GM19468 (cell line): ENCODE results near the gene OR2V1.
"Not testable (repeated sequence)": the region's sequence is repeated elsewhere in the genome, so short reads cannot be mapped to it uniquely, and the experiment has no call there.

ENCODE experiments used
- ATAC-seq: cut with Tn5 transposase; IDR thresholded peaks from one replicate; pipeline ENCODE4 v1.9.1; 2021; ENCODE audit warnings: mild to moderate bottlenecking, moderate library complexity, moderate number of reproducible peaks; ENCODE audit not compliant: unreplicated experiment; ENCODE audit errors: extremely low read depth

OR2V1 gene

GRCh38 chr5:181107699-181108098 is 23.3 kb downstream of the OR2V1 start:
- no peak for ATAC-seq

- no peak for ATAC-seq
Observed at GRCh38 chr5:181105391-181106025, 25.5 kb downstream of the OR2V1 start.

- not testable (repeated sequence) for ATAC-seq
Observed at GRCh38 chr5:181104606-181105390, 26.2 kb downstream of the OR2V1 start.

GRCh38 chr5:181104259-181104568 is 26.8 kb downstream of the OR2V1 start:
- not testable (repeated sequence) for ATAC-seq

DNA sequence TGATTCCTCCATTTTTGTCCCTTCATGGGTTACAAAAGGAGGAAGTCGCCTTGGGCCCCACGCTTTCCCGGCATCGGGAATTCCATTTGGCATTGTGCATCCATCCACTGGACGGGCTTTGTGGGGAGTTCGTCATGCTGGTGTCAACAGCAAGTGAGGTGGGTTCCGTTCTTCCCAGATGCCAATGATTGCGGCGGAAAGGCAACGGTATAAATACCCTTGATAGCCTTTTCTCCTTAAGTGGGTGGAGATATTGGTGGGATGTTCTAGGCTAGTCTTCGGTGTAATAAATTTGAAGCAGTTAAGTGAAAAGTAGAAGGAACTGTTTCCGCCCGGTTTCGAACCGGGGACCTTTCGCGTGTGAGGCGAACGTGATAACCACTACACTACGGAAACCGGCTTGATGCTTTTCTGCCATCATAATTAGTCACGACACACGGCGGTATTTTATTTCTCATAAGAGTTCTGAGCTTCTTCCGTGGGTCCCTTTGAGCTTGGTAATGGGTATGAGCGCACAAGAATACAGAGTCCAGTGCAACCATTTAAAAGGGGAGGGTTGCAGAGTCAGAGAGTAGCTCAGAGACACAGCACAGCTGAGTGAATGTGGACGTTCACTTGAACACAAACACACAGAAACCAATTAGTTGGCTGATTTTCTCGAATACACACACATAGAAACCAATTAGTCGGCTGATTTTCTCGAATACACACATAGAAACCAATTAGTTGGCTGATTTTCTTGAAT is 28.9 kb downstream of the OR2V1 start:
- not testable (repeated sequence) for ATAC-seq

- ATAC-seq: not testable (repeated sequence)
Observed at GRCh38 chr5:181101030-181101641, 29.8 kb downstream of the OR2V1 start.

DNA sequence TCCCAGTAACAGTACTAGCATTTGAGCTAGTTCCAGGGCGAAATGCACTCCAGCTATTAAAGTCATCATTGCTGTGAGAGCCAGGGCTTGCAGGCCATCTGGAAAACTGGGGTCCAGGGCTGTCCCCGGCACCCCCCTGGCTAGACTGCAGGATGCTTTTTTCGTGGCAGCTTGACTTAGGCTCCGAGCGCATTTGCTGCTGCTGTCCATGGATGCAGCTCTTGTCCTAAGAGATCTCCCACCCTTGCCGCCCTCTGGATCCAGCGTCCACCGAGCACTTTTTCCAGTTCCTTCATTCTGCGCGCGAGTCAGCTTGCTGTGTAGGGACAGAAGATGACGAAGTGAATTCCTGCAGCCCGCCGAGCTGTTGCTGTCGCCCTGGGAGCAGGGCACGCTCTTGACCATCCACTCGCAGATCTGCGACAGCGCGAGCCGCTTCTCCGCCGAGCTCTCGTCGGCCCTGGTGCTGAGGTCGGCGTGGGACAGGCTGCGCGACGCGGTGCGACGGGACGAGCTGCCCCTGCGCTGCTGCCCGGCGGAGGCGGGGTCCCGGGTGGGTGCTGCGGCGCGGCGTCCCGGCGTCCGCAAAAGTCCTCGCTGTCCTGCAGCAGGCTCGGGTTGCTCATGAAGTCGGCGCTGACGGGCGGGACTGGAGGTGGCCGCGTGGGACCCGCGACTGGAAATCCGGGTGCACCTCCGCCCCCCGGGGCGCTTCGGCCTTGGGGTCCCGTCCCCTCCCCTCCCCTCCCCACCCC is 30.7 kb downstream of the OR2V1 start:
- ATAC-seq: no peak

- no peak for ATAC-seq
Observed at GRCh38 chr5:181099602-181100086, 31.3 kb downstream of the OR2V1 start.

DNA sequence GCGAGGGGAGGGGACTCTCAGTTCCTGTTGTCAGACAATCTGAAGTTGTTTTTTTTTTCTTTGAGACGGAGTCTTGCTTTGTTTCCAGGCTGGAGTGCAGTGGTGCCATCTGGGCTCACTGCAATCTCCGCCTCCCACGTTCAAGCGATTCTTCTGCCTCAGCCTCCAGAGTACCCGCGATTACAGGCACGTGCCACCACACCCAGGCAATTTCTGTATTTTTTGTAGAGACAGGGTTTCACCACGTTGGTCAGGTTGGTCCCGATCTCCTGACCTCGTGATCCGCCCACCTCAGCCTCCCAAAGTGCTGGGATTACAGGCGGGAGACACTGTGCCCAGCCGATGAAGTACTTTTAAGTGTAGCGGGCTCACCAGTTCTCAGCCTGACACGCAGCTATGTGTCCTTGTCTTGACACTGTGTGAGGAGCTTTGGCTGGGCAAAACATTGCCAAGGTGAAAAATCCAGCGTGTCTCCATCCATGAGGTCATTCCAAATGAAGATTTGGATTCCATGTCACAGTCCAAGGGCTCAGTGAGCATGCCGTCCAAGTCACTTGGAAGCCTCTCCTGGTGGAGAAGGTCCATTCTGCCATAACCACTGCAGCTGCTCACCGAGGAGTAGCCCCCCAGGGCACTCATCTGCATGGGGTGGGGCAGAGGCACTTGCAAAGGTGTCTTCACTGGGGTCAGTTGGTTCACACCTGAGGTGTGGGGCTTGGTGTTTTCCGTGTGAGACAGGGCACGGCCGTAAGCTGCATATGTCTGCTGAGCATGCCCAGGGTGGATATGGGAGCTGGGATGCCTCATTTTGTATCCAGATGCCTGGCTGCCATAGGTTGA is 32.0 kb downstream of the OR2V1 start:
- ATAC-seq: no peak

- ATAC-seq: not testable (repeated sequence)
Observed at GRCh38 chr5:181097759-181098491, 33.0 kb downstream of the OR2V1 start.

GRCh38 chr5:181097383-181097753 is 33.6 kb downstream of the OR2V1 start:
- ATAC-seq: not testable (repeated sequence)

DNA sequence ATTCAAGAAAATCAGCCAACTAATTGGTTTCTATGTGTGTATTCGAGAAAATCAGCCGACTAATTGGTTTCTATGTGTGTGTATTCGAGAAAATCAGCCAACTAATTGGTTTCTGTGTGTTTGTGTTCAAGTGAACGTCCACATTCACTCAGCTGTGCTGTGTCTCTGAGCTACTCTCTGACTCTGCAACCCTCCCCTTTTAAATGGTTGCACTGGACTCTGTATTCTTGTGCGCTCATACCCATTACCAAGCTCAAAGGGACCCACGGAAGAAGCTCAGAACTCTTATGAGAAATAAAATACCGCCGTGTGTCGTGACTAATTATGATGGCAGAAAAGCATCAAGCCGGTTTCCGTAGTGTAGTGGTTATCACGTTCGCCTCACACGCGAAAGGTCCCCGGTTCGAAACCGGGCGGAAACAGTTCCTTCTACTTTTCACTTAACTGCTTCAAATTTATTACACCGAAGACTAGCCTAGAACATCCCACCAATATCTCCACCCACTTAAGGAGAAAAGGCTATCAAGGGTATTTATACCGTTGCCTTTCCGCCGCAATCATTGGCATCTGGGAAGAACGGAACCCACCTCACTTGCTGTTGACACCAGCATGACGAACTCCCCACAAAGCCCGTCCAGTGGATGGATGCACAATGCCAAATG is 34.1 kb downstream of the OR2V1 start:
- ATAC-seq: not testable (repeated sequence)

DNA sequence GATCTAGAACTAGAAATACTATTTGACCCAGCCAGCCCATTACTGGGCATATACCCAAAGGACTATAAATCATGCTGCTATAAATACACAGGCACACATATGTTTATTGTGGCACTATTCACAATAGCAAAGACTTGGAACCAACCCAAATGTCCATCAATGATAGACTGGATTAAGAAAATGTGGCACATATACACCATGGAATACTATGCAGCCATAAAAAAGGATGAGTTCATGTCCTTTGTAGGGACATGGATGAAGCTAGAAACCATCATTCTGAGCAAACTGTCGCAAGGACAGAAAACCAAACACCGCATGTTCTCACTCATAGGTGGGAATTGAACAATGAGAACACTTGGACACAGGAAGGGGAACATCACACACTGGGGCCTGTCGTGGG is 35.8 kb downstream of the OR2V1 start:
- ATAC-seq: not testable (repeated sequence)

DNA sequence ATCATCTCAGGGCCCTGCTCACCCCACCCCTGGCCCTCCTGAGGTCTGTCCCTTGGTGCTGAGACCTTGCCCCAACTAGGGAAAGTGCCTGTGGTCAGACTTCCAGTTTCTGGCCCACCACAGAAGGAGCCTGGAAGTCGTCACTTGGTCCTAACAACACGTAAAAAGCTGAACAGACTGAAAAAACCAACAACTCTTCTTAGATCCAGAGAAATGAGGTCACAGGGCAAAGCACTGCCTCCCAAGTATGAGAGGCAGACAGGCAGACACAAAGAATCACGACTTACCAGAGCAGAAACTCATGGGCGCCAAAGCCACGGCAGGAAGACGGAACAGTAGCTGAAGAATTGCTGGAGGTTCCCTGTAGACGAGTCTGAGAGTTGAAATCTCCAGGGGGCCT is 38.5 kb downstream of the OR2V1 start:
- no peak for ATAC-seq

- no peak for ATAC-seq
Observed at GRCh38 chr5:181088289-181088688, 42.7 kb downstream of the OR2V1 start.

DNA sequence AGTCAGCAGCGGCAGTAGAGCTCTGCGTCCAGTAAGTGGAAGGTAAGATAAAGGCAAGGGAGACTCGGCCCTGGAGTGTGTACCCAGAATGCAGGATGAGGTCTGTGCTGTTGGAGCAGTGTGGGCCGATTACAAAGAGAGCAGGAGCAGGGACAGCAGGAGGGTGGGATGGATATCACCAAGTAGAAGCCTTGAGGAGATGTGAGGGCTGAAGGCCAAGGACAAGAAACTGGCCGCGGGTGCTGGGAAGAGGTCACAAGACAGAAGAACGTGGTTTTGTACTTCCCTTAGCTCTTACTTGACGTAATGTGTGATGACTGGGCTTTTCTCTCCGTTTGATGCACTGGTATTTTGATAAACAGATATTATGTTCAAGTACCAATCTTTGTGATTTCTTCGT is 43.7 kb downstream of the OR2V1 start:
- no peak for ATAC-seq

- ATAC-seq: no peak
Observed at GRCh38 chr5:181086884-181087205, 44.1 kb downstream of the OR2V1 start.
